Subcutaneous adipose tissue (tissue), 4 donors: Measurements from ENCODE around the gene ERGIC3. TPM values are rescaled to one million over a fixed set of nuclear protein-coding genes. Genes with fewer than 3 reads are reported as not detected.

Source experiments
- CTCF ChIP-seq: fragments of 450-650 bp; IDR thresholded peaks from one replicate; pipeline ENCODE4 v1.5.1; 2016; ENCODE audit warnings: low read depth, mild to moderate bottlenecking, control low read depth, antibody characterized with exemption, moderate library complexity
- total RNA-seq, 4 donors: library from RNA; depleted of rRNA; stranded (reverse); fragments of >200 nt; gene quantifications; one replicate each; pipeline ENCODE4 v1.1.0, GENCODE V29; 2016

ERGIC3 gene
- total RNA-seq, 4 donors from 2014 or later: 99.9 to 207 (median 181) TPM

- TF ChIP-seq CTCF: no peak
These were observed 46.5 kb downstream of the ERGIC3 start for GRCh38 chr20:35588397-35588796.

GRCh38 chr20:35592339-35592974 is 50.6 kb downstream of the ERGIC3 start:
- TF ChIP-seq CTCF: no peak

GRCh38 chr20:35595456-35595855 is 53.6 kb downstream of the ERGIC3 start:
- TF ChIP-seq CTCF: no peak

- TF ChIP-seq CTCF: no peak
These were observed 54.0 kb downstream of the ERGIC3 start for GRCh38 chr20:35595901-35596300.

GRCh38 chr20:35597186-35597585 is 55.3 kb downstream of the ERGIC3 start:
- no peak for TF ChIP-seq CTCF

- no peak for TF ChIP-seq CTCF
These were observed 56.6 kb downstream of the ERGIC3 start for GRCh38 chr20:35598476-35598875.

GRCh38 chr20:35598899-35599775 is 57.3 kb downstream of the ERGIC3 start:
- TF ChIP-seq CTCF: no peak
